ENCODE data around the gene UTP25.

DNA sequence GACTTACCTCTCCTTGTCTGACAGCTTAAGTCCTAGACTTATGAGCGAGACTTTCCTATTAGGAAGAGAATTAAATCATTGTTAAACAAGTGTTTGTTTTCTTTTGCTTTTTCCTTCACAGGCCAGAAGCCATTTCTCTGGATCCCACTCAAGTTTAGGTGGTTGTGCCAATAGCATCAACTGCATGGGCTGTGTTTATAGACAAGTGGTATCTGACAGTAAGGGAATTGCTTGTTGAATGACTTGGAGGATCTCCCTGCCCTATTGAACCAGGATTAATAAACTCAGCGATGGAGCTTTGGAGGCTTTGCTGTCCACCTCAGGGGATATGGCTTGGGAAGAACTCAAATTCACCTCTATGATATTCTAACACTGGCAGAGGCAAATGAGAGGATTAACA, 43.7 kb downstream of the UTP25 start:
- no peak for TF ChIP-seq ZFP30 (CRISPR knock-in tag; IDR thresholded peaks at IDR 0.05)
- TF ChIP-seq, protein P1, sequence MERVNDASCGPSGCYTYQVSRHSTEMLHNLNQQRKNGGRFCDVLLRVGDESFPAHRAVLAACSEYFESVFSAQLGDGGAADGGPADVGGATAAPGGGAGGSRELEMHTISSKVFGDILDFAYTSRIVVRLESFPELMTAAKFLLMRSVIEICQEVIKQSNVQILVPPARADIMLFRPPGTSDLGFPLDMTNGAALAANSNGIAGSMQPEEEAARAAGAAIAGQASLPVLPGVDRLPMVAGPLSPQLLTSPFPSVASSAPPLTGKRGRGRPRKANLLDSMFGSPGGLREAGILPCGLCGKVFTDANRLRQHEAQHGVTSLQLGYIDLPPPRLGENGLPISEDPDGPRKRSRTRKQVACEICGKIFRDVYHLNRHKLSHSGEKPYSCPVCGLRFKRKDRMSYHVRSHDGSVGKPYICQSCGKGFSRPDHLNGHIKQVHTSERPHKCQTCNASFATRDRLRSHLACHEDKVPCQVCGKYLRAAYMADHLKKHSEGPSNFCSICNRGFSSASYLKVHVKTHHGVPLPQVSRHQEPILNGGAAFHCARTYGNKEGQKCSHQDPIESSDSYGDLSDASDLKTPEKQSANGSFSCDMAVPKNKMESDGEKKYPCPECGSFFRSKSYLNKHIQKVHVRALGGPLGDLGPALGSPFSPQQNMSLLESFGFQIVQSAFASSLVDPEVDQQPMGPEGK (CRISPR knock-in tag; IDR thresholded peaks at IDR 0.05; ENCODE audit: borderline replicate concordance): no peak
